Activated T-cell treated with anti-CD3 and anti-CD28 coated beads, Interleukin-2, amount 50 U/mL, for 4 hours (primary cell): ENCODE results near the gene MCF2L. TPM values are rescaled to one million over a fixed set of nuclear protein-coding genes. Genes with fewer than 3 reads are reported as not detected.
A peak's percentile ranks its signal among the peaks of the same experiment; 100 is the strongest.
"Not testable (repeated sequence)": the region's sequence is repeated elsewhere in the genome, so short reads cannot be mapped to it uniquely, and the experiment has no call there.

Source experiments
- ATAC-seq, 2 donors: fragments of 200-7000 bp; cut with Tn5 transposase; one replicate each; pipeline ENCODE4 v1.10.0; 2021
- DNase-seq: peaks from one replicate; pipeline ENCODE4 v3.0.0-alpha.2; 2020
- H3K27me3 Mint-ChIP-seq: one replicate; pipeline ENCODE4 v1.8.0; 2021; ENCODE audit warnings: low read depth, mixed read lengths
- H3K36me3 Mint-ChIP-seq: one replicate; pipeline ENCODE4 v1.8.0; 2022; ENCODE audit warnings: mixed read lengths; ENCODE audit not compliant: insufficient read depth
- H3K4me1 Mint-ChIP-seq: one replicate; pipeline ENCODE4 v1.8.0; 2021; ENCODE audit warnings: low read depth, mixed read lengths
- H3K4me3 Mint-ChIP-seq: one replicate; pipeline ENCODE4 v1.8.0; 2021; ENCODE audit warnings: mild to moderate bottlenecking, moderate library complexity, mixed read lengths
- H3K9me3 Mint-ChIP-seq: one replicate; pipeline ENCODE4 v1.8.0; 2021; ENCODE audit warnings: mixed read lengths
- total RNA-seq, 3 donors: library from RNA; stranded (reverse); gene quantifications; one replicate each; pipeline ENCODE4 v1.2.1, GENCODE V29; 2021

Gene MCF2L
- total RNA-seq, 3 donors from 2014 or later: 8.6 to 9.3 (median 8.9) TPM

DNA sequence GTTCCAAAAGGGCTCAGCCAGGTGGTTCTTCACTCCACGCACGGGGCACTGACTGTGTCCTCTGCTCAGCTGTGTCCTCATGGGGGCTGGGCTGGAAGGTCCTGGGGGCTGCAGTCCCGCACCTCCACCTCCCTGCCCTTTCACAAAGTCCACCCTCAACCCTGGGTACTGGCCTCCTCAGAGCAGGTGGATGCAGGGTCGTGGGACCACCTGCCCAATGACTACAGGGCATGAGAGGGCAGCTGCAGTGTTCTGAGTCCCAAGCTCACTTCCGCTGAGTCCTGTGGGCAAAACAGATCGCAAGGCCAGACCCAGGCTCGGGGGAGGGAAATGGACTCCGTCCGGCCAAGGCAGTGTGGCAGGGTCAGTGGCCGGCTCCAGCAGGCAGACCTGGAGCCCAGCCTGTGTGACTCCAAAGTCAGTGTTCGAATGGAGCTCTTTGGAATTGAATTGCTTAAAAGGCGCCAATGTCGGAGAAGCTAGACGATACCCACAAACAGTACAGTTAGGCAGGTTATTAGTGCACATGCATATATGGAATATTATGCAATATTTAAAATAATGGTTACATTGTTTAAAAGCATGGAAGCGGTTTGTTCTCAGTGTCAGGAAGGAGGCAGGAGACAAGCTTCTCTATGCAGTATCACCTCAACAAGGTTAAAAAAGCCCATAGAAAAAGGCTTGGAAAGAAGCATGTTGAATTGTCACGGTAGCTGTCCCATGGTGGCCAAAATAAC lies 54.8 kb downstream of the MCF2L start:
- H3K27me3 Mint-ChIP-seq: no peaks in the 10 kb centered on the region
- ATAC-seq (no peak), DNase-seq (no peak)
- H3K4me1 Mint-ChIP-seq: no peaks in the 10 kb centered on the region
- H3K36me3 Mint-ChIP-seq: no peaks in the 10 kb centered on the region
- no peaks in the 10 kb centered on the region for H3K9me3 Mint-ChIP-seq
- H3K4me3 Mint-ChIP-seq: no peak overlapping the region

DNA sequence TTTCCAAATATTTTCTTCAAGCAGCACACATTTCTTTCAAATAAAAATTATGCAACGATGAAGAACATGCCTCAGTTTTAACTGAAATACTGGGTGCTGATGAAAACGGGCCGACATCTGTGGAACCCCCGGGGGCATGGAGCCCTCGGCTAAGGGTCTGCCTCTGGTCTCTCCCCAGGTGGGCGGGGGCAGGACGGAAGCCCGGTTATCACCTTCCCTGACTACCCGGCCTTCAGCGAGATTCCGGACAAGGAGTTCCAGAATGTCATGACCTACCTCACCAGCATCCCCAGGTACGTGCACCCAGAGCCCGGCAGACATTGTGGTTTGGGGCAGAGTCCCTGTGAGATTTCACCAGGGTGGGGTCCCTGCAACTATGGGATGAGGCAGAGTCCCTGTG lies 55.5 kb downstream of the MCF2L start:
- DNase-seq (no peak), ATAC-seq (no peak)
- H3K36me3 Mint-ChIP-seq: no peaks in the 10 kb centered on the region
- H3K4me3 Mint-ChIP-seq: no peak overlapping the region
- H3K9me3 Mint-ChIP-seq: no peaks in the 10 kb centered on the region
- no peaks in the 10 kb centered on the region for H3K27me3 Mint-ChIP-seq
- no peaks in the 10 kb centered on the region for H3K4me1 Mint-ChIP-seq

DNA sequence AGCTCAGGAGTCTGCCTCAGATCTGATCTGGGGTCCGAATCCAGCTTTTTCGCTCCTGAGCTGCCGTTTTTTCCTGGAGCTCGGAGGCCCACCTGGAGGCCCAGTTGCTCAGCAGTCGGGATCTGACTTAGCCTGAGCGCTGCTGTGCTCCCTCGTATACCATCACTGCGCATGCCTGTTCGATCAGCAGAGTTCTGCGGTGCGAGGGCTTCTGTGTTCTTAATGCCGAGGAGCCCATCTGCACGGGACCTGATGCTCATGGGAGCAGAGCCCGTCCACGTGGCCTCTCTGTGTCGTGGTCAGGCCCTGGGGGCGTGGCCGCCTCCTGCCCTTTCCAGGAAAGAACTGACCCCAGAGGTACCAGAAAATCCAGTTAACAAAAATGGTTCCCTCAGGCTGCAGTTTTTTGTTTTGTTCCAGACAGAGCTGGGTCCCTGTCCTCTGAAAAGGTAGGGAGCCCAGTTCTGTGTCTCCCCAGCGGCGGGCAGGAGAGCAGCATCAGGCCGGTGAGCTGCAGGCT lies 57.4 kb downstream of the MCF2L start:
- no peaks in the 10 kb centered on the region for H3K9me3 Mint-ChIP-seq
- no peaks in the 10 kb centered on the region for H3K36me3 Mint-ChIP-seq
- no peaks in the 10 kb centered on the region for H3K27me3 Mint-ChIP-seq
- ATAC-seq (no peak), DNase-seq (no peak)
- H3K4me1 Mint-ChIP-seq: no peaks in the 10 kb centered on the region
- H3K4me3 Mint-ChIP-seq: no peak overlapping the region

DNA sequence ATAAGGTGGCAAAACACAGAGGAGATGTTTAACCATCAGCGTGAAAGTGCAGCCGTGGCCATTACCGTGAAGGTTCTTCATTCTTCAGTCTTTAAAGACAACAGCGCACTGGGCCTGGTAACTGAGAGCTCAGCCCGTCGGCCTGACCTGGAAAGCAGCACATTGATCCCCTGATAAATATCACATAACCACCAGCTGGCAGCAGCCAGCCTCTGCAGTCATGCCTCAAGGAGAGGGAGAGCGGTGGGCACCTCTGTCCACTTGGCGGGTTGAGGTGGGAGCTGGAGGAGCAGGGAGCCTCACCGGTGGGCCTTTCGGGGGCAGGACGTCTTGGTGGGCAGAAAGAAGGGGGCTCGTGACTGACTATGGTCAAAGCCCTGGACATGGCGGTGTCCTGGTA lies 58.1 kb downstream of the MCF2L start:
- no peak for DNase-seq
- Mint-ChIP-seq H3K4me1 (no peaks in the 10 kb centered on the region), H3K4me3 (no peak overlapping the region), H3K9me3 (no peaks in the 10 kb centered on the region), H3K27me3 (no peaks in the 10 kb centered on the region), H3K36me3 (no peaks in the 10 kb centered on the region)
- no peak for ATAC-seq

DNA sequence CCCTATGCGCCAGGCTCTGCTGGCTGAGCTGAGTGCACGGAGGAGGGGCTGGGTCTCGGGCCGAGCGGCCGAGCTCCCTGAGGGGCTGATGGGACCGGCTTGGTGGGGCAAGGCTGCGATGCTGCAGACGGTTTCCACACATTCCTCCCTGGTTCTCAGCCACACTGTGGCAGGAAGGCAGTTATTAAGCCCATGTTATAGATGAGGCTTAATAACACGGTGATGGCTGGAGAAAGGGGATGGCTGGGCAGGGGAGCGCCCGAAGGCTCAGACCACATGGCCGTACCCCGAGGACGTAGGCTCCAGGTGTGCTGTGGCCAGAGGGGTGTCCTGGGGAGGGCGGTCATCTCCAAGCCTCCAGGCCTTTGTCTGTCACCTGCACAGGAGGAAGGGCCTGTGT lies 58.6 kb downstream of the MCF2L start:
- ATAC-seq (no peak), DNase-seq (no peak)
- Mint-ChIP-seq H3K36me3 (no peaks in the 10 kb centered on the region), H3K27me3 (no peaks in the 10 kb centered on the region), H3K4me3 (no peak overlapping the region), H3K9me3 (no peaks in the 10 kb centered on the region), H3K4me1 (no peaks in the 10 kb centered on the region)

DNA sequence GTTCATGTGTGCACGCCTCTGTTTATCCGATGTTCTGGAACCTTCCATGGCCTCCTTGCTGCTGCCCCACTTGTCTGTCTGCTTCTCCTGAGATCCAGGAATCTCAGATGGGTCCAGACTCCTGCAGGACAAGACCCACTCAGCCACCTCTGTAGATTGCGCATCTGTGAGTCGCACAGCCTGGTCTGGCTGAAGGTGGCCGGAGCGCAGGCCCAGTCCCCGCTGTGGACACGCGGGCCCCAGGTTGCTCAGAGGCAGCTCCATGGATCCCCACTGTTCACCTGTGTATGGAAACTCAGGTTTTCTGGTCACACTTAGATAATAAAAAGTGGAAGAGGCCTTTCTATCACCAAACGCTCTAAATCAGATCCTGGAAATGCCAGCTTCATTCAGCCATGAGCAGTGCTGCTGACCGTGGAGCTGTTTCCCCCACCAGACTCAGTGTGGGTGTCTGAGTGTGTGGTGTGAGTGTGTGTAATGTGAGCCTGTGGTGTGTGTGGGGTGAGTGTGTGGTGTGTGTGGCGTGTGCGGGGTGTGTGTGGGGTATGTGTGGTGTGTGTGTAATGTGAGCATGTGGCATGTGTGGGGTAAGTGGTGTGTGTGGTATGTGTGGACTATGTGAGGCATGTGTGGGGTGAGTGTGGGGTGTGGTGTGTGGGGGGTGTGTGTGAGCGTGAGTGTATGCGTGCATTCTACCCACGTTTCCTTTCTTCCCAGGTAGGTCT lies 59.5 kb downstream of the MCF2L start:
- Mint-ChIP-seq H3K27me3 (no peaks in the 10 kb centered on the region), H3K9me3 (no peaks in the 10 kb centered on the region), H3K4me3 (no peak overlapping the region)

DNA sequence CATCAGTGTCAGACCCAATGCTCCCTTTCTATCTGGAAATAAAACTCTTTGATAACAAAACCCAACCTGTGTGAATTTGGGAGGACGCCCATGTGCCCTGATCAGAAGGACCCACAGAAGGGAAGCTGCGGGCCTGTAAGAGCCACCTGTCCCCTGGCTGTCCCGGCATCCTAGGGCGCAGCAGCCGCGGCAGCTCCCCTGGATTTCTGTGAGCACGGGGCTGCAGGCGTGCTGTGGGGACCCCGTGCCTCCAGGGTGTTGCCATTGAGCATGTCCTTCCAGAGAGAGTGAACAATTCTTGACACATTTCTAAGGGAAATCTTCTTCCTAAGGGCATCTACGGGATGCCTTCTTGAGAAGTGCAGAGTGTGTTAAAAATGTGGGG lies 60.0 kb downstream of the MCF2L start:
- H3K4me1 Mint-ChIP-seq: no peaks in the 10 kb centered on the region
- no peaks in the 10 kb centered on the region for H3K36me3 Mint-ChIP-seq
- no peak overlapping the region for H3K4me3 Mint-ChIP-seq
- no peaks in the 10 kb centered on the region for H3K9me3 Mint-ChIP-seq
- DNase-seq (no peak), ATAC-seq (no peak)
- H3K27me3 Mint-ChIP-seq: no peaks in the 10 kb centered on the region

More for the DNA sequence above, 59.5 kb downstream of the MCF2L start:
- ATAC-seq (no peak), DNase-seq (no peak)
- no peaks in the 10 kb centered on the region for H3K36me3 Mint-ChIP-seq
- no peaks in the 10 kb centered on the region for H3K4me1 Mint-ChIP-seq

DNA sequence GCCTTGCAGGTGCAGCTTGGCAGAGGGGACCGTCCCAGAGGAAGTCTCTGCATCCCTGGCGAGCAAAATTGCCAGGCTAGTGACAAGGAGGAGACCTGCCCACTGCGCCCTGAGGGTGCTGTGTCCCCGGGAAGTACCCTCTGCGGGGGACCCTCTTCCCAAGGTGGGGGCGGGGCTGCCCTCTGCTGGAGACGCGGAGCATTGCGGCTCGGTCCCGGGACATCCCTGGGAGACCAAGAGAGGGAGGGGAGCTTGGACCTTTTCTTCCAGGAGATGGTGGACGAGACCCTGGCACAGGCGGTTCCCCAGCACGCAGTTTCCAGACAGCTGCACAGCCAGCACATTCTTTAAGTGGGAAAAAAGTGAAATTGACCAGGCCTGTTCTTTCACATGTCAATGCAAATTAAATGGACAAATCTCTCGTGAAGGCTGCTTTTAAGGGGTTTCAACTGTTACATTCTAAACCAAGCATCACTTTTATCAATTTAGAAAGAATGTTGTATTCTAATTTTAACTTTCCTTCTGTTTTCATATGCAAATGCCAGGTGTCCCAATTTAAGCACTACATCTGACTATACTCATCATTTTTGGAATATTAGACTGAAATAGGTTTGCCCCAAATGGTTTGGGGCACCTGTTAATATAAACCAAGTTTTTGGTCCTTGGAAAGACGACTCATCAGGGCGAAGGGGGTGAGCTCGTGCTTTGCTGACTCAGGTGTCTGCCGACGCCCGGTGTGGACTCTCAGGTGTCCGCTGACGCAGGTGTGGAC lies 60.7 kb downstream of the MCF2L start:
- no peaks in the 10 kb centered on the region for H3K27me3 Mint-ChIP-seq
- no peak overlapping the region for H3K4me3 Mint-ChIP-seq
- no peaks in the 10 kb centered on the region for H3K4me1 Mint-ChIP-seq
- DNase-seq (peak; percentile 57), ATAC-seq (peak in 1 of 2 donors; percentile 50)
- H3K36me3 Mint-ChIP-seq: no peaks in the 10 kb centered on the region
- no peaks in the 10 kb centered on the region for H3K9me3 Mint-ChIP-seq

DNA sequence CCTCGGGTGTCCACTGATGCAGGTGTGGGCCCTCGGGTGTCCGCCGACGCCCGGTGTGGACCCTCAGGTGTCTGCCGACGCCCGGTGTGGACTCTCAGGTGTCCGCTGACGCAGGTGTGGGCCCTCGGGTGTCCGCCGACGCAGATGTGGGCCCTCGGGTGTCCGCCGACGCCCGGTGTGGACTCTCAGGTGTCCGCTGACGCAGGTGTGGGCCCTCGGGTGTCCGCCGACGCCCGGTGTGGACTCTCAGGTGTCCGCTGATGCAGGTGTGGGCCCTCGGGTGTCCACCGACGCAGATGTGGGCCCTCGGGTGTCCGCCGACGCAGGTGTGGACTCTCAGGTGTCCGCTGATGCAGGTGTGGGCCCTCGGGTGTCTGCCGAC lies 61.2 kb downstream of the MCF2L start:
- ATAC-seq, H3K36me3 Mint-ChIP-seq, H3K27me3 Mint-ChIP-seq, H3K4me3 Mint-ChIP-seq, DNase-seq, H3K4me1 Mint-ChIP-seq, H3K9me3 Mint-ChIP-seq: not testable (repeated sequence)

DNA sequence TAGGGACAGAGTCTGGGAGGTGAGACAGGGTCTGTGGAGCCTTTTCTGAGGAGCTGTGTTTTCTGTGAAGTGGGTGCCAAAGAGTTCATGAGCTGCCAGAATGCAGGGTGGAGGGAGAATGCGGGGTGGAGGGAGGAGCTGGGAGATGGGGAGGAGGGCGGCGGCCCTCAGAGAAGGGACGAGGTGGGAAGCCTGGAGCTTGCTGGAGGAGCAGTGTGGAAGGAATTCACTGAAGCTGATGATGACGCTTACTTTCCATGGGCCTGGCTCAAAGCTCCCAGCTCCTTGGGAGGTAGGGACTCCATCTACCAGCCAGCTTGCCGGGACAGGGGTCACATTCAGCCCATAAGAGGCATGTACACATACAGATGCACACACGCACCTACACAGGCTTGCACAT lies 62.5 kb downstream of the MCF2L start:
- ATAC-seq: no peak
- no peaks in the 10 kb centered on the region for H3K36me3 Mint-ChIP-seq
- no peaks in the 10 kb centered on the region for H3K9me3 Mint-ChIP-seq
- DNase-seq: no peak
- no peak overlapping the region for H3K4me3 Mint-ChIP-seq
- H3K27me3 Mint-ChIP-seq: no peaks in the 10 kb centered on the region
- no peaks in the 10 kb centered on the region for H3K4me1 Mint-ChIP-seq

DNA sequence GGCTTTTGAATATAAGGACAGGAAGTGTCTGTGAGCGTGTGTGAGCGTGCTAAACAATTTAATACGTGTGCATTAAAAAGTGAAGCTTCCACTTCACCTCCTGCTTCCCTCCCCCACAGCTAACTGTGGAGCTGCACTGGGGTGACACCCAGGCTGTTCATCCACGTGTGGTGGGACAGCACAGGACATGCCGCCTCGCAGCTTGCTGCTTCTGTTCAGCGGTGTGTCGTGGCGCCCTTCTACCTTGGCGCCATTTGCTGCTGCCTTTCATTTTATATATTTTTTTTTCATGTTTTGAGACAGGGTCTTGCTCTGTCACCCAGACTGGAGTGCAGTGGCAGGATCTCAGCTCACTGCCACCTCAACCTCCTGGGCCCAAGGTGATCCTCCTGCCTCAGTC lies 63.3 kb downstream of the MCF2L start:
- DNase-seq: no peak
- ATAC-seq: no peak
- Mint-ChIP-seq H3K4me3 (no peak overlapping the region), H3K36me3 (no peaks in the 10 kb centered on the region), H3K27me3 (no peaks in the 10 kb centered on the region), H3K9me3 (no peaks in the 10 kb centered on the region), H3K4me1 (no peaks in the 10 kb centered on the region)

DNA sequence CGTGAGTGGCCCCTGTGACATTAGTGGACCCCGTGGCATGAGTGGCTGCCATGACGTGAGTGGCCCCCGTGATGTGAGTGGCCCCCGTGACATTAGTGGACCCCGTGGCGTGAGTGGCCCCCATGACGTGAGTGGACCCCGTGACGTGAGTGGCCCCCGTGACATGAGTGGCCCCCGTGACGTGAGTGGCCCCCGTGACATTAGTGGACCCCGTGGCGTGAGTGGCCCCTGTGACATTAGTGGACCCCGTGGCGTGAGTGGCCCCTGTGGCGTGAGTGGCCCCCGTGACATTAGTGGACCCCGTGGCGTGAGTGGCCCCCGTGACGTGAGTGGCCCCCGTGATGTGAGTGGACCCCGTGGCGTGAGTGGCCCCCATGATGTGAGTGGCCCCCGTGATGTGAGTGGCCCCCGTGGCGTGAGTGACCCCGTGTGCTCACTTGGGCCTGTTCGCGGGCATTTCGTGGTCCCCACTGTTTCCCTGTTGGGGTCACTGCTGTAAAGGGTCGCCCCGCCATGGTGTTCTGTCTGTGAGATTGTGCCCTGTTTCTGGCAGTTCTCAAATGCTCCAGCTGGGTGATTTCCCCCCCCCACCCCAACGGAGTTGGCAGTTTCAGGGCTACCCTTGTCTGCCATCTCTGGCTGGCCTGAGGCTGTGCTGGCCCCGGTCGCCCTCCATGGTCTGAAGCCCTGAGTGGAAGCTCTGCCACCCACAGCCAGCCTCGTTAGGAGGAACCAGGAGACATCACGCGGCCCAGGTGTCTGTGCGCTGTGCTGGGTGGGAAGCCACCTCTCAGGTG lies 64.2 kb downstream of the MCF2L start:
- Mint-ChIP-seq H3K9me3 (no peaks in the 10 kb centered on the region), H3K4me3 (no peak overlapping the region), H3K36me3 (no peaks in the 10 kb centered on the region), H3K4me1 (no peaks in the 10 kb centered on the region), H3K27me3 (no peaks in the 10 kb centered on the region)
- ATAC-seq (no peak), DNase-seq (no peak)

DNA sequence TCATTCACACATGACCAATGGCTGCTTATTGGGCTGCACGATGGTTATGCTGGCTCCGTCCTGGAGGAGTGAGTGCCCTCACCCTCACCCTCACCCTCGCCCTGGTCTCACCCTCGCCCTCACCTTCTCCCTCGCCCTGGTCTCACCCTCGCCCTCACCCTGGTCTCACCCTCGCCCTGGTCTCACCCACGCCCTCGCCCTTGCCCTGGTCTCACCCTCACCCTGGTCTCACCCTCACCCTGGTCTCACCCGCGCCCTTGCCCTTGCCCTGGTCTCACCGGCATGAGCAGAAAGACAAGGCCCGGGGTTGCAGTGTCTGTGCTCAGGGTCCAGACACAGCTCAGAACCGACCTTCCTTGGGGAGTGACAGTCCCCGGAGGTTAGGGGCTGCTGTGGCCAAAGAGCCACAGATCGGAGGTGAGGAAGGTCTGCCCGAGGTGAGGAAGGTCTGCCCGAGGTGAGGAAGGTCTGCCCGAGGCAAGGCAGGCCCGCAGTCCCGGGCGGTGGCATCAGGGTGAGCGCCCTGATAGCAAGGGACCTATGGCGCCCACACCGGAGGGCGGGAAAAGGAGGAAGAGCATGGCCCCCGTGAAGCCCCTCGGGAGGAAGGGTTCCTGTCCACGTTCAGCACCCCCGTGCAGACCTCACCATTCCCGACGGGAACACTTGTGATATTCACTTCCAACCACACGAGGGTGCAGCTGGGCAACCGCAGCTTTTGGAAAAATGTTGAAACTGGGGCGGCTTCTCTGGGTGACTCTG lies 65.6 kb downstream of the MCF2L start:
- no peaks in the 10 kb centered on the region for H3K36me3 Mint-ChIP-seq
- DNase-seq (no peak), ATAC-seq (no peak)
- H3K27me3 Mint-ChIP-seq: no peaks in the 10 kb centered on the region
- no peak overlapping the region for H3K4me3 Mint-ChIP-seq
- H3K9me3 Mint-ChIP-seq: no peaks in the 10 kb centered on the region
- H3K4me1 Mint-ChIP-seq: no peaks in the 10 kb centered on the region
